ENCODE data around the gene ULK3. TPM values are rescaled to one million over a fixed set of nuclear protein-coding genes. Genes with fewer than 3 reads are reported as not detected.
A peak's percentile ranks its signal among the peaks of the same experiment; 100 is the strongest.

ULK3 gene
- total RNA-seq, 1 donor from 2014 or later = 24.0 TPM

GRCh38 chr15:74869726-74870407 lies 26.9 kb upstream of the ULK3 start:
- TF ChIP-seq CTCF (IDR thresholded peaks at IDR 0.05; ENCODE audit: insufficient read depth, low read length, poor library complexity, severe bottlenecking) = no peak
- no peak for DNase-seq (ENCODE audit: low read depth)
- no peak overlapping the region for H3K4me3 ChIP-seq (ENCODE audit: low read depth, low read length)
- H3K36me3 ChIP-seq (ENCODE audit: control insufficient read depth, insufficient read depth, low read length) = no peaks in the 10 kb centered on the region
- H3K27me3 ChIP-seq (ENCODE audit: control insufficient read depth, insufficient read depth, low read length) = no peaks in the 10 kb centered on the region

GRCh38 chr15:74869372-74869725 lies 26.4 kb upstream of the ULK3 start:
- no peaks in the 10 kb centered on the region for H3K36me3 ChIP-seq (ENCODE audit: control insufficient read depth, insufficient read depth, low read length)
- no peak overlapping the region for H3K4me3 ChIP-seq (ENCODE audit: low read depth, low read length)
- H3K27me3 ChIP-seq (ENCODE audit: control insufficient read depth, insufficient read depth, low read length) = no peaks in the 10 kb centered on the region
- DNase-seq (ENCODE audit: low read depth) = no peak
- no peak for TF ChIP-seq CTCF (IDR thresholded peaks at IDR 0.05; ENCODE audit: insufficient read depth, low read length, poor library complexity, severe bottlenecking)

- no peaks in the 10 kb centered on the region for H3K36me3 ChIP-seq (ENCODE audit: control insufficient read depth, insufficient read depth, low read length)
- no peak for TF ChIP-seq CTCF (IDR thresholded peaks at IDR 0.05; ENCODE audit: insufficient read depth, low read length, poor library complexity, severe bottlenecking)
- H3K27me3 ChIP-seq (ENCODE audit: control insufficient read depth, insufficient read depth, low read length) = no peaks in the 10 kb centered on the region
- no peak for DNase-seq (ENCODE audit: low read depth)
- H3K4me3 ChIP-seq (ENCODE audit: low read depth, low read length) = no peak overlapping the region
These were observed 25.1 kb upstream of the ULK3 start for GRCh38 chr15:74868059-74868458.

GRCh38 chr15:74867466-74868038 lies 24.6 kb upstream of the ULK3 start:
- TF ChIP-seq CTCF (IDR thresholded peaks at IDR 0.05; ENCODE audit: insufficient read depth, low read length, poor library complexity, severe bottlenecking) = no peak
- Histone ChIP-seq H3K36me3 (ENCODE audit: control insufficient read depth, insufficient read depth, low read length) (no peaks in the 10 kb centered on the region), H3K4me3 (ENCODE audit: low read depth, low read length) (no peak overlapping the region), H3K27me3 (ENCODE audit: control insufficient read depth, insufficient read depth, low read length) (no peaks in the 10 kb centered on the region)
- DNase-seq (ENCODE audit: low read depth) = no peak

- DNase-seq (ENCODE audit: low read depth) = peak; percentile 59
These were observed 23.1 kb upstream of the ULK3 start for GRCh38 chr15:74866090-74866489.

More at GRCh38 chr15:74866090-74866489, 23.1 kb upstream of the ULK3 start:
- H3K36me3 ChIP-seq (ENCODE audit: control insufficient read depth, insufficient read depth, low read length) = no peaks in the 10 kb centered on the region
- no peak for TF ChIP-seq CTCF (IDR thresholded peaks at IDR 0.05; ENCODE audit: insufficient read depth, low read length, poor library complexity, severe bottlenecking)
- no peak overlapping the region for H3K4me3 ChIP-seq (ENCODE audit: low read depth, low read length)
- no peaks in the 10 kb centered on the region for H3K27me3 ChIP-seq (ENCODE audit: control insufficient read depth, insufficient read depth, low read length)
